Activated CD4-positive, alpha-beta memory T cell treated with anti-CD3 and anti-CD28 coated beads, Interleukin-2, amount 10 ng/mL, durations not matched to agents 7 days and 5 days (primary cell): ENCODE data around the gene SAMD14. TPM values are rescaled to one million over a fixed set of nuclear protein-coding genes. Genes with fewer than 3 reads are reported as not detected.

Source experiments
- CTCF ChIA-PET: fragments of 350-600 bp; sonication (Branson Sonifier 250); formaldehyde crosslinking; loops from one replicate; lab custom pipeline; 2021; ENCODE audit warnings: antibody characterized with exemption, inconsistent platforms; lab: Charles Lee
- POLR2A ChIA-PET: fragments of 350-600 bp; sonication (Branson Sonifier 250); formaldehyde crosslinking; loops from one replicate; lab custom pipeline; 2021; ENCODE audit warnings: antibody characterized with exemption; lab: Charles Lee
- DNase-seq: peaks from one replicate; pipeline ENCODE4 v3.0.0-alpha.2; 2020
- H3K27ac Mint-ChIP-seq: one replicate; pipeline ENCODE4 v1.8.0; 2021; ENCODE audit warnings: mild to moderate bottlenecking, mixed read lengths
- H3K27me3 Mint-ChIP-seq: one replicate; pipeline ENCODE4 v1.8.0; 2021; ENCODE audit warnings: mixed read lengths
- H3K36me3 Mint-ChIP-seq: one replicate; pipeline ENCODE4 v1.8.0; 2021; ENCODE audit warnings: low read depth, mixed read lengths
- H3K4me1 Mint-ChIP-seq: one replicate; pipeline ENCODE4 v1.8.0; 2021; ENCODE audit warnings: mixed read lengths
- H3K4me3 Mint-ChIP-seq: one replicate; pipeline ENCODE4 v1.8.0; 2021; ENCODE audit warnings: mild to moderate bottlenecking, mixed read lengths
- H3K9me3 Mint-ChIP-seq: one replicate; pipeline ENCODE4 v1.8.0; 2021; ENCODE audit warnings: mixed read lengths
- total RNA-seq, 2 experiments: library from RNA; stranded (reverse); gene quantifications; one replicate each; pipeline ENCODE4 v1.2.3, GENCODE V29; 2021

SAMD14 gene
- total RNA-seq, 2 experiments from 2014 or later = 0.68 to 1.3 TPM

DNA sequence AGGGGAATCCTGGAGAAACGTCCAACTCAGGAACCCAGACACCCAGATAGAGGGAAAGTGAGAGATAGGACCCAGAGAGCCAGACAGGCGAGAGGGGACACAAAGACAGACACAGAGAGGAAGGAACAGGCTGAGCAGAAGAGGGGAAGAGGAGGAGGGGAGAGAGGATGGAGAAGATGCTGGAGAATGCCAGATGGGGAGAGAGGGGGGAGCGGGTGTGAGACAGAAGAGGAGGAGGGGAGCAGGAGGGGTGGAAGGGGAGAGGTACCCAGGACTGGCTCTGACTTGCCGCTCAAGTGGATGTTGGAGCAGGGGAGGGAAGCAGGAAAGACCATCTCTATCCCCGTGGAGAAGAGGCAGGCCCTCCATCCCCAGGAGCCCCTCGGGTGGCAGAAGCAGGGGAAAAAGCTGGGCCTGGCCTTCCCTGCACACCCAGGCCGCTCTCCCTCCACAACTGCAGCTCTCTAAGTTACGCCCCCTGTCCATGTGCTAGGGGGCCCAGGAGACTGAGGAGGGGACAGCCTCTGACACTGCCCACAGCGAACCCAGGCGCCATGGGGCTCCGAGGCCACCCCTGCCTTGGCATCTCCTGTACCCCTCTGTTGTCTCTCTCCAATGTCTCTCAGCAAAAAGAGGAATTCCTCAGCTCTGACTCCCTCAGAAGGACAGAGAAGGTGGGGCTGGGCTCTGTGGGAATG lies 15.7 kb upstream of the SAMD14 start:
- Mint-ChIP-seq H3K4me1 (peaks cover 70% of the 10 kb centered on the region), H3K4me3 (peak overlapping the region; percentile 88), H3K36me3 (peaks cover 82% of the 10 kb centered on the region), H3K27me3 (no peaks in the 10 kb centered on the region), H3K9me3 (no peaks in the 10 kb centered on the region), H3K27ac (peak overlapping the region; percentile 76)
- no peak for DNase-seq
- POLR2A ChIA-PET = interaction anchor here (1.6 to 2.3 kb wide), 2 partner anchors 9 to 15 kb away, joined by 6 to 11 read pairs; partner anchors contain the start of gene SAMD14
- CTCF ChIA-PET = interaction anchor here (0.6 to 1.9 kb wide), 6 partner anchors 12 to 269 kb away, joined by 3 to 8 read pairs (median 5); no protein-coding TSS in a partner anchor

DNA sequence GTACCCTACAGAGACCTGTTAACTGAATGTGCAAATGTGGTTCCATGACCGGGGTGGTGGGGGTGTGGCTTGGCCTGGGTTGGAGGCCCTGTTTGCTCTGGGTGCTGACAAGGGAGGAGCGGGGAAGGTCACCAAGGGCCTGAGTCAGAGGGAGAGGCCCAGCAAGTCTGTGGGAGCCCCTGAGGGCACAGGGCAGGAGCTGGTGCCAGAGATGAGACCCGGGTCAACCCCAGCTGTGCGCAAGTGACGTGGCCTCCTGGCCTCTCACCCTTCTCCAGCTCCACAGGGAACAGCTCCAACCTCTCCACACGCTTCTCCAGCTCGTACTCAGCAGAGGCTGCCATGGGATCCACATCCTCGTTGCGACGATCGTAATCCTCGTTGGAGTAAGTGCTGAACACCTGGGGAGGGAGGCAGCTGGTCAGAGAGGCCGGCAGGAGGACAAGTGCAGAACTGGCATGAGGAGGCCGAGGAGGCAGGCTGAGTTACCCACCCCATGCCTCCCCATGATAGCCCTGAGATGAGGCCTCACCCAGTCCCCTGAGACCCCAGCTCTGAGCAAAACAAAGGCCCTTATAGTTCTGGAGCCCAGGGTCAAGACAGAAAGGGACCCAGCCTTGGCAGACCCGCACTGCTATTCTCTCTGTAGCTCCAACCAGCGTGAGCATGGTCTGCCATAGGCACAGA lies 15.0 kb upstream of the SAMD14 start:
- CTCF ChIA-PET = interaction anchor here (1.0 to 1.9 kb wide), 6 partner anchors 13 to 268 kb away, joined by 3 to 8 read pairs (median 5); no protein-coding TSS in a partner anchor
- no peaks in the 10 kb centered on the region for H3K27me3 Mint-ChIP-seq
- H3K9me3 Mint-ChIP-seq = no peaks in the 10 kb centered on the region
- peaks cover 77% of the 10 kb centered on the region for H3K4me1 Mint-ChIP-seq
- POLR2A ChIA-PET = interaction anchor here (2.3 kb wide), 1 partner anchor 14 kb away, joined by 11 read pairs; the partner anchor contains the start of gene SAMD14
- H3K36me3 Mint-ChIP-seq = peaks cover 87% of the 10 kb centered on the region
- no peak for DNase-seq
- peak overlapping the region; percentile 76 for H3K27ac Mint-ChIP-seq
- H3K4me3 Mint-ChIP-seq = peak overlapping the region; percentile 47

DNA sequence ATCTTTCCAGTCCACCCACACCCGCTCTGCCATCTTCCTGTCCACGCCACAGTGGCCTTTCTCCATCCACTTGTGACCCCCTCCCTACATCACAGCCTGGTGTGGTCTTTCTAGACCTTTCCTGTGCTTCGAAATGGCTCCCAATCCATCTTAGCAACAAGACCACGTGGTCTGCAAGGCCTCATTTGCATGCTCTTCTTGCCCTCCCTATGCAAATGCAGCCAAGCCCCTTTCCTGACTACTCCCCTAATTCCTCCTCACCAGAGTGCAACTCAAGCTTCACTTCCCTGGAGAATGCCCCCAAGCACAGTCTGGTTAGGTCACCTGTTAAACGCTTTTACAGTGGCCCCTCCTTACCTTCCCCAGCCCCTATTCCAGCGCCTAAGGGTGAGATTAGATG lies 14.4 kb upstream of the SAMD14 start:
- Mint-ChIP-seq H3K27me3 (no peaks in the 10 kb centered on the region), H3K36me3 (peaks cover 93% of the 10 kb centered on the region), H3K27ac (peak overlapping the region; percentile 73), H3K4me3 (peak overlapping the region; percentile 40), H3K9me3 (no peaks in the 10 kb centered on the region), H3K4me1 (peaks cover 83% of the 10 kb centered on the region)
- ChIA-PET CTCF (interaction anchor here (1.0 kb wide), 1 partner anchor 17 kb away, joined by 5 read pairs; no protein-coding TSS in a partner anchor), POLR2A (no interaction called here)
- DNase-seq = no peak

DNA sequence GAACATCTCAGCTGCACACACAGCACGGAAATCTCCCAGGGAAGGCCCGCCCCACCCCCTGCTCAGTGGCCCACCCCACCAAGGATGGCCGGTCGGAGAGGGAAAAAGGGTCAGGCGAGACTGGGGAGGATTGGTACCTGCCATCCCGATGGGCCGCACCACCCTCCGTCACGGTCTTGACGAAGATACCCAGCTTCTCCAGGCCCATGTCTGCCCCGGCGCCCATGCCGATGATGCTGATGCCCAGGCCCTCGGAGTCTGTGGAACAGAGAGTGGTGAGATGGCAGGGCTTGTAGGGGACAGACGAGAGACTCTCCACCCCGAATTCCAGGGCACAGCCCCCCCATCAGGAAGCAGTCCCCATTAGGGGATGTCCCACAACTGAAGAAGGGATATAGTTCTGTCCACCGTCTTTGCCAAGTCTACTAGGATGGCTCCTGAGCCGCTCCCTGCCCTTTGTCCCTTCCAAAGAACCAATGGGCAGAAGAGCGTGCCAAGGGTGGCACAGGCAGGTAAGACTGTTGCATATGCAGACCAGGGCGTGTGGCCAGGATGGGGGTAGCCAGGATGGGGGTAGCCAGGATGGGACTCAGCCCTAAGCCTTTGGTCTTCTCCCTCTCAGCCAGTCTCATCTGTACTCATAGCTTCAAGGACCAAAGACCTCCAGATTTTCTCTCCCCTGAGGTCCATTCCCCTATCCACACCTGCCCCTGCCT lies 13.7 kb upstream of the SAMD14 start:
- Mint-ChIP-seq H3K9me3 (no peaks in the 10 kb centered on the region), H3K27me3 (no peaks in the 10 kb centered on the region), H3K4me3 (no peak overlapping the region), H3K27ac (peak overlapping the region; percentile 95), H3K36me3 (peaks cover 96% of the 10 kb centered on the region), H3K4me1 (peaks cover 86% of the 10 kb centered on the region)
- ChIA-PET CTCF (interaction anchor here (1.0 to 1.3 kb wide), 2 partner anchors 8 to 18 kb away, joined by 4 to 5 read pairs; no protein-coding TSS in a partner anchor), POLR2A (interaction anchor here (1.0 to 1.6 kb wide), 2 partner anchors 11 to 49 kb away, joined by 3 to 7 read pairs; no protein-coding TSS in a partner anchor)
- no peak for DNase-seq

DNA sequence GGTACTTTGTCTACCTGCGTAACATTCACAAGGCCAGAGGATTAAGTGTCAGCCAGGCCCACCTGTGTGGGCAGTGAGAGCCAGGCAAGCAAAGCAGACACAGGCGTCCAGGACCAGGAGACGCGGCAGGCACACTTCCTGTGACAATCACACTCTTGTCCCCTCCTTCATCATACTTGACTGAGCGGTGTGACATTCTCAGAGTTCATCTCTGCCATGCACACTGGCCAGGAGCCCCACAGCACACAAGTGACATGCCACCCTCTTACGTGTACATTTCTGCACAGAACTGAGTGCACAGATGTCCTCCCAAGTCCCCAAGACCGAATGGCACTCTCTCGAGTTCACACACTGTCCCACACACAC lies 11.8 kb upstream of the SAMD14 start:
- no peaks in the 10 kb centered on the region for H3K27me3 Mint-ChIP-seq
- H3K4me1 Mint-ChIP-seq = peaks cover 87% of the 10 kb centered on the region
- peak overlapping the region; percentile 69 for H3K4me3 Mint-ChIP-seq
- DNase-seq = no peak
- ChIA-PET CTCF (interaction anchor here (0.7 to 3.6 kb wide), 4 partner anchors 9 to 47 kb away, joined by 3 to 36 read pairs (median 16); partner anchors contain the start of genes PDK2 and PPP1R9B), POLR2A (interaction anchor here (1.3 to 3.6 kb wide), 2 partner anchors 10 to 20 kb away, joined by 3 to 29 read pairs; partner anchors contain the start of gene PPP1R9B)
- H3K36me3 Mint-ChIP-seq = peaks cover 96% of the 10 kb centered on the region
- H3K27ac Mint-ChIP-seq = peak overlapping the region; percentile 95
- no peaks in the 10 kb centered on the region for H3K9me3 Mint-ChIP-seq

DNA sequence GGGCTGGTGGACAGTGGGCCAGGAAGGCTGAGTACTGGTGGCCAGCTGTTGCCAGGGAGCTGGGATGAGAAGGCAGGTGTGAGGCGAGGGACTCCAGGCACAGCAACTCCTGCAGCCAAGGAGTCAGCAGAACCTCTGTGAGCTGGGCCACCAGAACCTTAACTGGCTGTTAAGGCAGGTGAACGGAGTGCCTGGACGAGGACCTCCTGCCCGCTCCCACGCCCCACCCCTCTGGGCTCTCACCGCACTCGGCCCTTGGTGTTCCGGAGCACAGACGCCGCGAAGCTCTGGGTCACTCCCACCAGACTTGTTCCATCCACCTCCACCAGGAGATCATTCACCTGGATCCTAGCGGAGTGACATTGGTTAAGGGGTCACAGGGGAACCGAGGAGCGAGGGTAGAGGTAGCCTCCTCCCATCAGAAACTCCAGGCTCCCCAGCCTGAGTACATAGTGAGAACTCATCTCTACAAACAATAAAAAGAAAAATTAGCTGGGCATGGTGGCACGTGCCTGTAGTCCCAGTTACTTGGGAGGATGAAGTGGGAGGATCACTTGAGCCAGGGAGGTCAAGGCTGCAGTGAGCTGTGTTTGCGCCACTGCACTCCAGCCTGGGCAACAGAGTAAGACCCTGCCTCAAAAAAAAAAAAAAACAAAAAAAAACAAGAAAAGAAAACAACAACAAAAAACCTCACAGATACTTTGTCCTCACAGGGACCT lies 11.2 kb upstream of the SAMD14 start:
- DNase-seq = no peak
- POLR2A ChIA-PET = interaction anchor here (1.0 to 3.6 kb wide), 4 partner anchors 7 to 24 kb away, joined by 3 to 29 read pairs (median 8); partner anchors contain the start of gene PPP1R9B
- H3K9me3 Mint-ChIP-seq = no peaks in the 10 kb centered on the region
- H3K36me3 Mint-ChIP-seq = peaks cover 98% of the 10 kb centered on the region
- H3K4me1 Mint-ChIP-seq = peaks cover 81% of the 10 kb centered on the region
- CTCF ChIA-PET = interaction anchor here (0.7 to 3.6 kb wide), 6 partner anchors 10 to 57 kb away, joined by 3 to 36 read pairs (median 6); partner anchors contain the start of genes PDK2 and PPP1R9B
- peak overlapping the region; percentile 69 for H3K4me3 Mint-ChIP-seq
- H3K27ac Mint-ChIP-seq = peak overlapping the region; percentile 95
- H3K27me3 Mint-ChIP-seq = no peaks in the 10 kb centered on the region

DNA sequence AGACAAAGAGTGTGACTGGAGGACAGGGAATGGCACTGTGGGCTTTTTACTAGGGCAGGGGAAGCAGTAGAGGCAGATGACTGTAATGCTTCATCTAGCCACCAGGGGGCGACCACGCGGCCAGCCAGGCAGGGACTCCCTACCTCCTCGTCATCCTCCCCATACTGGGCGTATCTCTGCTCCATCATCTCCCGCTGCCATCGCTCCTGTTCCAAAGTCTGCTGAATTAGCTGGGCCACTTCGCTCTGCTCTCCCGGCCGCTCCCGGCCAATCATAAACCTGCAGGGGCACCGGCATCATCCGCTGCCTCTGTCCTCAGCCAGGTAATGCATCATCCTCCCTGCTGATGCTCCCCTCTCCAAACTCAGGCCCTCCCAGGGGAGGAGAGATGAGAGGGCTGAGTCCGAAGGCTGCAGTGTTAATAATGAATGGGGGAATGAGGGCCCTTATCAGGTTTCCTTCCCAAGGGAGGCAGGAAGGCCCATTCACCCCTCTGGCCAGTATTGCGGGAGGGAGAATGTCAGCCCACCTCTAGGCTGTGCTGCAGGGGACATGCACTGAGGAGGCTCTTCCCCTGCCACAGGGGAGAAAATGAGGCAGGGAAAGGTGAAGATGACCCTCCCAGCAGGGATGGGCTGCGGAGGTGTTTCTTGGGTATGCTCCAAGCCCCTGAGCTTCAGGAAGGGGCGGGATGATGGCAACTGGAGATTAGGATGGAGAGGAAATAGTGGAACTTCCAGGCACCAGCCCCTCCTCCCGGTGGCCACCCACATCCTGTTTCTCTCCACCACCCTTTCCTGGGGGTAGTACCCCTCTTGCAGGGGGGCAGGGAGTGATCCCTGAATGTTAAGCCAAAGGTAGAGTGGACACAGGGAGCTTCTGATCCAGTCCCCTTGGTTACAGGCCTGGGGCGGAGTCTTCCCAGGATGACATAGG lies 10.3 kb upstream of the SAMD14 start:
- Mint-ChIP-seq H3K9me3 (no peaks in the 10 kb centered on the region), H3K27ac (peak overlapping the region; percentile 95), H3K27me3 (no peaks in the 10 kb centered on the region), H3K4me1 (peaks cover 71% of the 10 kb centered on the region), H3K4me3 (peak overlapping the region; percentile 69), H3K36me3 (peaks cover 95% of the 10 kb centered on the region)
- ChIA-PET CTCF (interaction anchor here (0.8 to 3.6 kb wide), 14 partner anchors 9 to 157 kb away, joined by 3 to 36 read pairs (median 8); partner anchors contain the start of genes PDK2, PPP1R9B and SGCA), POLR2A (interaction anchor here (1.0 to 3.6 kb wide), 6 partner anchors 8 to 23 kb away, joined by 3 to 29 read pairs (median 5); partner anchors contain the start of gene PPP1R9B)
- peak; percentile 86 for DNase-seq

DNA sequence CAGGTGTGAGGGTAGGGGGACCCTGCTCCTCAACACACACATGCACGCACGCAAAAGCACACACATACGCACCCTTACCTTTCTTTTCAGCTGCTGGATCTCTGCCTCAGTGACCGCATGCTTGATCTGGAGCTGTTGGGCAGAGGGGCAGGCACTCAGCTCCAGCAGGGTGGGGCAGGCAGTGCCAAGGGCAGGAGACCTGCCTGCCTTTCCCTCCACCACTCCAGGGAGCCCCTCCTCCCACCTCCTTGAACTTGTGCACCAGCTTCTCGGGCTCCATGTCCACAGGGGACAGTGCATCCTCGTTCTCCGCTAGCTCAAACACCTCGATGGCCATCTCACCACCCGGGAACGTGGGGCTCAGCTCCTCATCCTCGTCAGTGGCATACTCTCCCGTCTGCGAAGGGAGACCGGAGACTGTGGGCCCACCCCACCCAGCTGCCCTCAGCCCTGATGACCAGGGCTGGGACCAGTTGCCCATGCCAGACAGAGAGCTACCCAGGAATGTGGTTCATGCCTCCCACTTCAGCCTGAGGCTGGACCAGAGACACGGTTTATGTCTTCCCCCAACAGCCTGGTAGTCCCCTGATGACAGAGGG lies 9.3 kb upstream of the SAMD14 start:
- ChIA-PET POLR2A (interaction anchor here (0.9 to 3.6 kb wide), 7 partner anchors 9 to 25 kb away, joined by 3 to 29 read pairs (median 6); partner anchors contain the start of genes PPP1R9B and SAMD14), CTCF (interaction anchor here (0.6 to 3.6 kb wide), 15 partner anchors 8 to 182 kb away, joined by 3 to 36 read pairs (median 7); partner anchors contain the start of genes PDK2, PPP1R9B and SGCA)
- no peak for DNase-seq
- Mint-ChIP-seq H3K4me3 (no peak overlapping the region), H3K27me3 (no peaks in the 10 kb centered on the region), H3K27ac (peak overlapping the region; percentile 95), H3K4me1 (peaks cover 62% of the 10 kb centered on the region), H3K36me3 (peaks cover 88% of the 10 kb centered on the region), H3K9me3 (no peaks in the 10 kb centered on the region)

DNA sequence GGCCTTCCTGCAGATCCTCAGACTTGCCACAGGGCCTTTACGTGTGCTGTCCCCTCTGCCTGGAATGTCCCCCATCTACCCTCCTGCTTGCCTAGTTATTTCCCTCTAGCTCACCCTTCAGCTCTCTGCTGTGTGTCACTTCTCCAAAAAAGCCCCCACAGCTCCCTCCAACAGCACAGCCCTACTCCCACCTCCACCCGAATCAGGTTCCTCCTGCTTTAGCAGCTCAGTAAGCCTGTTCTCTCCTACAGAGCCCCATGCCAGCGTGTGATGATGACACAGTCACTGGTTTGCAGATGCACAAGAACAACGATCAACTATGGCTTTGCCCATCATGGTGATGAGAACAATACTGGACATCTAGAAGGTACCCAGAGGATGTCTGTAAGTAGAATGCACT lies 7.1 kb upstream of the SAMD14 start:
- DNase-seq = no peak
- ChIA-PET CTCF (interaction anchor here (1.0 to 2.7 kb wide), 3 partner anchors 25 to 43 kb away, joined by 3 to 13 read pairs (median 7); partner anchors contain the start of gene PDK2), POLR2A (interaction anchor here (0.9 to 1.4 kb wide), 2 partner anchors 10 to 24 kb away, joined by 3 to 6 read pairs; no protein-coding TSS in a partner anchor)
- H3K4me3 Mint-ChIP-seq = no peak overlapping the region
- peaks cover 47% of the 10 kb centered on the region for H3K4me1 Mint-ChIP-seq
- peaks cover 82% of the 10 kb centered on the region for H3K36me3 Mint-ChIP-seq
- H3K27ac Mint-ChIP-seq = peak overlapping the region; percentile 8
- no peaks in the 10 kb centered on the region for H3K9me3 Mint-ChIP-seq
- H3K27me3 Mint-ChIP-seq = no peaks in the 10 kb centered on the region

DNA sequence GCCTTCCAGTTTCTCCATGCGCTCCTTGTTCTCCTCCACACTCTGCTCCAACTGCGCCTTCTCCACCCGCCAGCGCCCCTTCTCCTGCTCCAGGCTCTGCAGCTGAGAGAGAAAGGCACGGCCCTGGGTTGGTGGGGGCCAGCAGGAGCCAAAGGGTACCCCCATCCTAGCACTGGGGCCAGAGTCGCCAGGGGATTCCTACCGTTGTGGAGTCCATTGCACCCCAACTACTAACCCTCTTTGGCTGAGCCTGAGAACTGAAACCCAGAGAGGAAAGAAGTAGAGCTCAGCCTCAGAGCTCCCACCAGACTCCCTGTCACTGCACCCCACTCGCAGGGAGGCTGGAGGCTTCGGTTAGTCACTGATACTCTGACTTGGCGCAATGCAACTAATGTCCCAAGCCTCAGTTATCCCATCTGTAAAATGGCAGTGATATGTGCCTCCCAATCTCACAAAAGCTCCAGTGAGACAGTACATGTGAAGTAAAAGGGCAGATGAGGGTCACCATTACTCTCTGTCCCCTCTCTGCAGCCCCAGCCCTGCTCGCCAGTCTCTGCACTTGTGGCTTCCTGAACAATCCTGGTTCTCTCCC lies 6.2 kb upstream of the SAMD14 start:
- H3K27me3 Mint-ChIP-seq = peaks cover 3% of the 10 kb centered on the region
- DNase-seq = no peak
- H3K9me3 Mint-ChIP-seq = no peaks in the 10 kb centered on the region
- no peak overlapping the region for H3K4me3 Mint-ChIP-seq
- peaks cover 47% of the 10 kb centered on the region for H3K4me1 Mint-ChIP-seq
- ChIA-PET POLR2A (interaction anchor here (0.9 to 1.4 kb wide), 4 partner anchors 11 to 34 kb away, joined by 3 to 6 read pairs (median 4); no protein-coding TSS in a partner anchor), CTCF (interaction anchor here (1.0 to 2.1 kb wide), 2 partner anchors 26 to 33 kb away, joined by 3 to 7 read pairs; no protein-coding TSS in a partner anchor)
- peak overlapping the region; percentile 8 for H3K27ac Mint-ChIP-seq
- peaks cover 80% of the 10 kb centered on the region for H3K36me3 Mint-ChIP-seq
